Endothelial cell of umbilical vein (primary cell): ENCODE measurements around the gene PPHLN1. TPM values are rescaled to one million over a fixed set of nuclear protein-coding genes. Genes with fewer than 3 reads are reported as not detected.

Experiments
- BruUV-seq: library from RNA; stranded (reverse); fragments of 400-500 nt; replicated peaks from 2 replicates; lab custom pipeline; 2021; lab: Mats Ljungman, UMichigan
- CTCF ChIA-PET: fragments of 300-600, 350-600 bp; sonication (Branson Sonifier 250); formaldehyde crosslinking; loops from one replicate; lab custom pipeline; 2021; ENCODE audit warnings: antibody characterized with exemption, inconsistent platforms; lab: Charles Lee
- POLR2A ChIA-PET: fragments of 300-600, 350-600 bp; sonication (Branson Sonifier 250); formaldehyde crosslinking; loops from one replicate; lab custom pipeline; 2021; ENCODE audit warnings: antibody characterized with exemption, inconsistent platforms; lab: Charles Lee
- DNase-seq: peaks from one replicate; pipeline ENCODE4 v3.0.0-alpha.2; 2011; ENCODE audit warnings: low read depth, low spot score
- FAIRE-seq: peaks from 2 replicates; lab custom pipeline; 2011; peaks lifted over from hg19 to GRCh38; lab: Jason Lieb, UNC
- H2AFZ ChIP-seq: 2 replicates; pipeline ENCODE4 v1.6.0; 2012; ENCODE audit warnings: low read depth, low read length, control low read depth, inconsistent platforms
- H3K27ac ChIP-seq: 2 replicates; pipeline ENCODE4 v1.5.1; 2011; ENCODE audit warnings: low read depth, mild to moderate bottlenecking, control low read depth, low read length, moderate library complexity; ENCODE audit not compliant: insufficient read depth
- H3K27me3 ChIP-seq, 2 experiments: 2 replicates each; pipeline versions ENCODE4 v1.6.0 to v1.6.1; 2011; ENCODE audit warnings: low read length in 2 of 2, mixed read lengths in 1 of 2; ENCODE audit not compliant: control insufficient read depth in 2 of 2, insufficient read depth in 2 of 2
- H3K36me3 ChIP-seq, 2 experiments: 2 replicates in 1 of 2; 3 replicates in 1 of 2; pipeline ENCODE4 v1.5.1; 2011; ENCODE audit warnings: low read length in 2 of 2, mild to moderate bottlenecking in 1 of 2, moderate library complexity in 1 of 2; ENCODE audit not compliant: control insufficient read depth in 2 of 2, insufficient read depth in 2 of 2; ENCODE audit errors: extremely low read depth in 1 of 2
- H3K4me1 ChIP-seq: 3 replicates; pipeline ENCODE4 v1.5.1; 2011; ENCODE audit warnings: mild to moderate bottlenecking, low read length; ENCODE audit not compliant: control insufficient read depth, insufficient read depth; ENCODE audit errors: extremely low read depth
- H3K4me2 ChIP-seq: 2 replicates; pipeline ENCODE4 v1.6.1; 2011; ENCODE audit warnings: low read length, control low read depth, mixed read lengths; ENCODE audit not compliant: insufficient read depth
- H3K4me3 ChIP-seq, 3 experiments: fragments of 200-600 bp in 1 of 3; sonication (generic), shearing (Covaris generic) in 1 of 3; replicated peaks in 1 of 3; 2 replicates each; pipeline ENCODE4 v1.5.1; 2011 to 2016; ENCODE audit warnings: control low read depth in 3 of 3, low read length in 3 of 3, mild to moderate bottlenecking in 2 of 3, inconsistent platforms in 1 of 3, low read depth in 1 of 3, moderate library complexity in 1 of 3; ENCODE audit not compliant: insufficient read depth in 1 of 3
- H3K79me2 ChIP-seq: 2 replicates; pipeline ENCODE4 v1.6.0; 2012; ENCODE audit warnings: low read length, inconsistent platforms; ENCODE audit not compliant: control insufficient read depth, insufficient read depth
- H3K9ac ChIP-seq: replicated peaks from 2 replicates; pipeline ENCODE3; 2011; ENCODE audit warnings: low read length, control low read depth; ENCODE audit not compliant: insufficient read depth; ENCODE audit errors: extremely low read depth
- H3K9me1 ChIP-seq: replicated peaks from 3 replicates; pipeline ENCODE4 v1.6.0; 2011; ENCODE audit warnings: mild to moderate bottlenecking, low read length; ENCODE audit not compliant: control insufficient read depth, insufficient read depth; ENCODE audit errors: extremely low read depth
- H3K9me3 ChIP-seq: replicated peaks from 2 replicates; pipeline ENCODE4 v1.5.1; 2012; ENCODE audit warnings: low read length, inconsistent platforms; ENCODE audit not compliant: control insufficient read depth, insufficient read depth
- H4K20me1 ChIP-seq: replicated peaks from 2 replicates; pipeline ENCODE3; 2011; ENCODE audit warnings: mild to moderate bottlenecking, low read length; ENCODE audit not compliant: control insufficient read depth, insufficient read depth; ENCODE audit errors: extremely low read depth
- EZH2 ChIP-seq: IDR thresholded peaks from 2 replicates; pipeline ENCODE4 v1.6.1; 2012; ENCODE audit warnings: borderline replicate concordance, low read depth, mild to moderate bottlenecking, moderate library complexity, low read length, inconsistent platforms; ENCODE audit not compliant: severe bottlenecking
- FOS ChIP-seq: IDR thresholded peaks from 2 replicates; pipeline ENCODE4 v1.6.1; 2011; ENCODE audit warnings: mild to moderate bottlenecking, low read length, moderate library complexity, borderline replicate concordance; ENCODE audit not compliant: insufficient read depth
- GATA2 ChIP-seq: IDR thresholded peaks from 2 replicates; pipeline ENCODE4 v1.7.0; 2011; ENCODE audit warnings: low read depth, mild to moderate bottlenecking, moderate library complexity, mixed read lengths, low read length; ENCODE audit not compliant: insufficient read length, insufficient read depth
- JUN ChIP-seq: IDR thresholded peaks from 2 replicates; pipeline ENCODE4 v1.6.1; 2011; ENCODE audit warnings: borderline replicate concordance, low read depth; ENCODE audit not compliant: insufficient read length, insufficient read depth
- POLR2A ChIP-seq: IDR thresholded peaks from 2 replicates; pipeline ENCODE4 v1.6.1; 2012; ENCODE audit warnings: low read depth, mild to moderate bottlenecking, control low read depth, low read length
- dilution Hi-C: fragments of 300-500 bp; cut with MboI; formaldehyde crosslinking; loops from one replicate; pipeline ENCODE4 v1.15.0; 2019; ENCODE audit warnings: low sequenced_read_pairs; ENCODE audit not compliant: extremely low pct_ligation_motif_present
- intact Hi-C: fragments of 100-400 bp; cut with micrococcal nuclease; formaldehyde crosslinking; loops from one replicate; pipeline ENCODE4 v1.10.0; 2022
- polyA plus RNA-seq, 4 experiments: library from polyadenylated mRNA; depleted of rRNA in 3 of 4; stranded (reverse) in 3 of 4; unstranded in 1 of 4; fragments of >200 nt; gene quantifications; 2 replicates each; pipeline versions ENCODE4 v1.2.1 to v1.2.3, GENCODE V29; 2011 to 2012; ENCODE audit warnings: missing spikeins in 1 of 4
- total RNA-seq: library from RNA; stranded (reverse); gene quantifications from 2 replicates; pipeline ENCODE4 v1.2.3, GENCODE V29; 2021

The PPHLN1 gene
- total and polyA plus RNA-seq, 2 donors (not counting 3 experiments of a cell fraction or from before 2014, with no cell fraction given): 23.4 to 62.2 TPM

DNA sequence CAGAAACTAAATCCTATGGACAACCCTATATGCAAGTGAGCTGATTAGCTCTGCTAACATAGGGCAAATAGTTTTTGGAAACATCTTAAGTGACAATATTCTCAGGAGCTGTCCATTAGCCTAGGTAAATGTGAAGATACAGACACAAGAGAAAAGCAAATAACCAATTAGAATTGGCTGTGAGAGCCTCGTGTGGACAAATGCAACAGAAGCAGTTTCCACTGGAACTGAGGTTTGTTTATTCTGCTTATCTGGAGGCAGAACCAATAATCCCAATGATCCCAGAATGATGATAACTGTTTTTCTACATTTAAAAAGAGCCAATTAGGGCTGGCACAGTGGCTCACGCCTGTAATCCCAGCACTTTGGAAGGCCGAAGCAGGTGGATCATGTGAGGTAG is 44.7 kb upstream of the PPHLN1 start:
- intact Hi-C loops: no loop called here
- FAIRE-seq: no peak

DNA sequence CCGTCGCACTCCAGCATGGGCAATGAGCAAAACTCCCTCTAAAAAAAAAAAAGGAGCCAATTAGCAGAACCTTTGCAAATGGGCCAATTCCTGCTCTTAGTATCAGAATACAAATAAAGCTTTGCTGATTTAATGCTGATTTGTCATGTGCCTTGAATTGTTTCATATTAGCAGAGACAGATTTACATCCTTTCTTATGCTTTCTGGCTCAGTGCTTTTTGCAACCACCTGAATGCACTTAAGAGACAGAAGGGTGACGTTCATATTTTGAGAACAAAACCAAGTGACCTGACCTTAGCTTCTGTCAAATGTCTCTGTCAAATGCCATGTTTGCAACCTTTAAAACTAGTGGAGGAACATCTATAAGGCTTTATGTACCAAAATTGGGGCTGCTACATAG is 44.1 kb upstream of the PPHLN1 start:
- Histone ChIP-seq H2AFZ (no peak overlapping the region), H3K9me1 (no peaks in the 10 kb centered on the region), H3K4me3 (no peak overlapping the region), H3K79me2 (no peaks in the 10 kb centered on the region), H3K36me3 (no peaks in the 10 kb centered on the region), H3K27ac (no peak overlapping the region), H3K4me2 (no peak overlapping the region), H4K20me1 (no peaks in the 10 kb centered on the region), H3K4me1 (no peaks in the 10 kb centered on the region), H3K9ac (no peak overlapping the region), H3K9me3 (no peaks in the 10 kb centered on the region), H3K27me3 (peaks cover 4 to 5% of the 10 kb centered on the region in 2 experiments)
- DNase-seq: no peak
- ChIA-PET POLR2A (no interaction called here), CTCF (interaction anchor here (1.4 kb wide), 1 partner anchor 16 kb away, joined by 4 read pairs; no protein-coding TSS in a partner anchor)
- dilution Hi-C loops (no loop called here), intact Hi-C loops (no loop called here)
- TF ChIP-seq POLR2A (no peak), JUN (no peak)
- BruUV-seq: no TSS peak
- FAIRE-seq: no peak

More for the DNA sequence above, 44.7 kb upstream of the PPHLN1 start:
- Histone ChIP-seq H3K36me3 (no peaks in the 10 kb centered on the region), H3K79me2 (no peaks in the 10 kb centered on the region), H3K9me3 (no peaks in the 10 kb centered on the region), H3K9me1 (no peaks in the 10 kb centered on the region), H3K4me3 (no peak overlapping the region), H3K4me1 (no peaks in the 10 kb centered on the region), H4K20me1 (no peaks in the 10 kb centered on the region), H3K27ac (no peak overlapping the region), H3K27me3 (peaks cover 4 to 5% of the 10 kb centered on the region in 2 experiments), H3K4me2 (no peak overlapping the region), H2AFZ (no peak overlapping the region), H3K9ac (no peak overlapping the region)
- no TSS peak for BruUV-seq
- no peak for TF ChIP-seq GATA2
- no peak for TF ChIP-seq FOS
- TF ChIP-seq EZH2: no peak
- ChIA-PET CTCF (interaction anchor here (1.4 kb wide), 1 partner anchor 17 kb away, joined by 4 read pairs; no protein-coding TSS in a partner anchor), POLR2A (no interaction called here)
- DNase-seq: no peak
- dilution Hi-C loops: no loop called here
